Loucy (cell line): ENCODE data around the gene IST1.

Experiments
- CTCF ChIP-seq: fragments of 200-600 bp; sonication (generic); conservative IDR thresholded peaks from 2 replicates; pipeline ENCODE4 v1.5.1; 2014; ENCODE audit warnings: mild to moderate bottlenecking, antibody characterized with exemption, low read length
- EZH2phosphoT487 ChIP-seq: fragments of 200-600 bp; IDR thresholded peaks from 2 replicates; pipeline ENCODE4 v1.6.1; 2018; ENCODE audit warnings: antibody characterized with exemption, mild to moderate bottlenecking, moderate library complexity, borderline replicate concordance

GRCh38 chr16:71919035-71919434, 23.7 kb downstream of the IST1 start:
- TF ChIP-seq CTCF (no peak), EZH2phosphoT487 (no peak)
